Measurements from ENCODE around the gene LAMA2. TPM values are rescaled to one million over a fixed set of nuclear protein-coding genes. Genes with fewer than 3 reads are reported as not detected.

The LAMA2 gene
- total and polyA plus RNA-seq, 2 of the 8 experiments (the other 6 are each of a cell fraction or from before 2014, with no cell fraction given), result 1.3 to 3.8 TPM

DNA sequence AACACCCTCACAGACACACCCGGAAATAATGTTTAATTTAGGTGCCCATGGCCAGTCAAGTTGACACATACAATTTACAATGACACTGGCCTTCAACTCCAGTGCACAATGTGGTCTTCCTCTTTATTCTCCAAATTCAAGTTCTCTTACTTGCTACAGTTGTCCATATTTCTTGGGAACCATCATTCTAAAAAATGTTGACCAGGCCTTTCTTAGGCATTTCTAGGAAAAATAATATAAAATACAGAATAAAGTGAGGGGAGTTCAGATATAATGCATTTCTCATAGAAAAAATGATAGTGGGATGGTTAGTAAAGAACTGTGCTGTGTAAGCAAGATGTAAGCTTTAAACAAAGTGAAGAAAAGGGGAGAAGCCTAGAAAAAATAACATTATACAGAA lies 528.2 kb downstream of the LAMA2 start:
- H2BK12ac ChIP-seq (ENCODE audit: low read depth, low read length), result no peak overlapping the region
- 85% methylated on average over 1 of the region's 1 CpG; no CpG with 5 or more reads in 1 of the 2 experiments for WGBS, 2 experiments (ENCODE audit: extremely low coverage in 1 of 2, insufficient coverage in 1 of 2, insufficient read length in 1 of 2, insufficient replicate concordance in 2 of 2, low coverage in 1 of 2, low lambda C conversion rate in 2 of 2, missing lambda C conversion rate in 1 of 2)
- no peak for DNase-seq (ENCODE audit: low read depth in 1 of 2, low spot score in 2 of 2)
- no peak overlapping the region for H3K9ac ChIP-seq (replicated peaks in 1 of 4; ENCODE audit: extremely low read depth in 1 of 4, low read depth in 3 of 4, low read length in 3 of 4)
- H3K79me2 ChIP-seq (ENCODE audit: control insufficient read depth in 1 of 2, insufficient read depth in 2 of 2, low read length in 2 of 2), result no peaks in the 10 kb centered on the region
- H3K4ac ChIP-seq (replicated peaks; ENCODE audit: insufficient read length, low read depth, low read length), result no peak overlapping the region
- H4K5ac ChIP-seq (ENCODE audit: insufficient read length, low read depth, low read length), result no peak overlapping the region
- H4K20me1 ChIP-seq (replicated peaks in 1 of 2; ENCODE audit: control insufficient read depth in 1 of 2, insufficient read depth in 2 of 2, low read length in 2 of 2), result no peaks in the 10 kb centered on the region
- H2BK5ac ChIP-seq (ENCODE audit: low read depth, low read length), result no peak overlapping the region
- H3K4me1 ChIP-seq (replicated peaks in 1 of 4; ENCODE audit: control insufficient read depth in 3 of 4, insufficient read depth in 4 of 4, low read length in 3 of 4), result no peaks in the 10 kb centered on the region
- no peaks in the 10 kb centered on the region for H3K27me3 ChIP-seq (replicated peaks in 1 of 4; ENCODE audit: control insufficient read depth in 3 of 4, extremely low read depth in 1 of 4, insufficient read depth in 3 of 4, low read length in 3 of 4)
- no peak overlapping the region for H3K4me2 ChIP-seq (ENCODE audit: insufficient read depth in 1 of 2, low read depth in 2 of 2, low read length in 2 of 2)
- no peak for TF ChIP-seq NANOG (IDR thresholded peaks at IDR 0.05; ENCODE audit: insufficient read depth, low read depth, low read length, poor library complexity, severe bottlenecking)
- TF ChIP-seq SIN3A (conservative IDR thresholded peaks at IDR 0.05 in 1 of 2, IDR thresholded peaks at IDR 0.05 in 1 of 2; ENCODE audit: low read depth in 1 of 2, low read length in 2 of 2), result no peak
- TF ChIP-seq BRCA1 (IDR thresholded peaks at IDR 0.05; ENCODE audit: low read depth, low read length), result no peak
- TF ChIP-seq TEAD4 (IDR thresholded peaks at IDR 0.05; ENCODE audit: low read depth, low read length), result no peak
- H3K14ac ChIP-seq (ENCODE audit: insufficient read length), result no peak overlapping the region
- no peaks in the 10 kb centered on the region for H3K36me3 ChIP-seq (ENCODE audit: control insufficient read depth in 2 of 4, insufficient read depth in 4 of 4, low read length in 3 of 4)
- H3K56ac ChIP-seq (replicated peaks; ENCODE audit: insufficient read length, low read depth, low read length), result no peak overlapping the region
- no peak overlapping the region for H4K8ac ChIP-seq (ENCODE audit: extremely low read depth, insufficient read depth, low read length)
- H3K79me1 ChIP-seq (ENCODE audit: low read depth, low read length), result no peaks in the 10 kb centered on the region
- H2AK5ac ChIP-seq (ENCODE audit: low read depth, low read length), result no peak overlapping the region
- no peak overlapping the region for H3K4me3 ChIP-seq (ENCODE audit: extremely low read depth in 1 of 4, insufficient read depth in 2 of 4, low read depth in 3 of 4, low read length in 4 of 4)
- FAIRE-seq, result no peak
- H4K91ac ChIP-seq (replicated peaks; ENCODE audit: insufficient read length, low read length), result no peak overlapping the region
- H3K18ac ChIP-seq (ENCODE audit: extremely low read depth, low read length), result no peak overlapping the region
- no peak overlapping the region for H2BK20ac ChIP-seq (ENCODE audit: low read length)
- no peak overlapping the region for H2BK15ac ChIP-seq (ENCODE audit: low read length)
- POLR2A ChIA-PET (ENCODE audit: partially characterized antibody), result no interaction called here
- H3K9me3 ChIP-seq (ENCODE audit: insufficient read depth in 2 of 2, low read depth in 1 of 2, low read length in 1 of 2), result no peaks in the 10 kb centered on the region
- CTCF ChIA-PET (ENCODE audit: partially characterized antibody), result no interaction called here
- H2BK120ac ChIP-seq (replicated peaks; ENCODE audit: low read depth, low read length), result no peak overlapping the region
- H3K27ac ChIP-seq (ENCODE audit: low read depth, low read length), result no peak overlapping the region
- H2AFZ ChIP-seq (ENCODE audit: low read length), result no peak overlapping the region
- no peak overlapping the region for H3K23ac ChIP-seq (ENCODE audit: insufficient read length)
- H3K23me2 ChIP-seq (ENCODE audit: low read depth, low read length), result no peaks in the 10 kb centered on the region
